CD8-positive, alpha-beta memory T cell (primary cell): Measurements from ENCODE around the gene PNRC2. TPM values are rescaled to one million over a fixed set of nuclear protein-coding genes. Genes with fewer than 3 reads are reported as not detected.
A peak's percentile ranks its signal among the peaks of the same experiment; 100 is the strongest.
"Not testable (repeated sequence)": the region's sequence is repeated elsewhere in the genome, so short reads cannot be mapped to it uniquely, and the experiment has no call there.

Experiments used
- CTCF ChIA-PET: fragments of 350-600 bp; sonication (Branson Sonifier 250); formaldehyde crosslinking; loops from one replicate; lab custom pipeline; 2021; ENCODE audit warnings: antibody characterized with exemption; lab: Charles Lee
- POLR2A ChIA-PET: fragments of 350-600 bp; sonication (Branson Sonifier 250); formaldehyde crosslinking; loops from one replicate; lab custom pipeline; 2021; ENCODE audit warnings: antibody characterized with exemption; lab: Charles Lee
- DNase-seq, 5 donors: peaks; one replicate each; pipeline versions ENCODE4 v3.0.0 to v3.0.0-alpha.2; 2020 to 2022; ENCODE audit warnings: mixed read lengths in 1 of 5
- H3K27ac ChIP-seq: one replicate; pipeline ENCODE4 v1.7.0; 2013; ENCODE audit warnings: low read depth, mild to moderate bottlenecking, low read length, moderate library complexity
- H3K27me3 ChIP-seq: 2 replicates; pipeline ENCODE4 v1.7.0; 2013; ENCODE audit warnings: low read length, mild to moderate bottlenecking; ENCODE audit not compliant: insufficient read depth, poor library complexity, severe bottlenecking
- H3K36me3 ChIP-seq: 2 replicates; pipeline ENCODE4 v1.7.0; 2013; ENCODE audit warnings: mild to moderate bottlenecking, low read length, moderate library complexity; ENCODE audit not compliant: insufficient read depth
- H3K4me1 ChIP-seq: 2 replicates; pipeline ENCODE4 v1.7.0; 2013; ENCODE audit warnings: mild to moderate bottlenecking, low read length, moderate library complexity; ENCODE audit not compliant: insufficient read depth
- H3K4me3 ChIP-seq: 2 replicates; pipeline ENCODE4 v1.7.0; 2013; ENCODE audit warnings: mild to moderate bottlenecking, low read length
- H3K9me3 ChIP-seq: 2 replicates; pipeline ENCODE4 v1.7.0; 2013; ENCODE audit warnings: mild to moderate bottlenecking, low read length
- H3K27ac Mint-ChIP-seq, 8 donors: one replicate each; pipeline ENCODE4 v1.8.0; 2020 to 2021; ENCODE audit warnings: mixed read lengths in 8 of 8, mild to moderate bottlenecking in 6 of 8, inconsistent platforms in 3 of 8, moderate library complexity in 3 of 8
- H3K27me3 Mint-ChIP-seq, 2 donors: one replicate each; pipeline ENCODE4 v1.8.0; 2020 to 2021; ENCODE audit warnings: mixed read lengths in 2 of 2, mild to moderate bottlenecking in 1 of 2, moderate library complexity in 1 of 2
- H3K36me3 Mint-ChIP-seq, 3 donors: one replicate each; pipeline ENCODE4 v1.8.0; 2020 to 2021; ENCODE audit warnings: mixed read lengths in 3 of 3, inconsistent platforms in 1 of 3, mild to moderate bottlenecking in 1 of 3
- H3K4me1 Mint-ChIP-seq, 3 donors: one replicate each; pipeline ENCODE4 v1.8.0; 2020 to 2021; ENCODE audit warnings: mixed read lengths in 3 of 3, inconsistent platforms in 1 of 3, mild to moderate bottlenecking in 1 of 3
- H3K4me3 Mint-ChIP-seq, 7 donors: one replicate each; pipeline ENCODE4 v1.8.0; 2020 to 2021; ENCODE audit warnings: mixed read lengths in 7 of 7, mild to moderate bottlenecking in 6 of 7, moderate library complexity in 4 of 7, inconsistent platforms in 2 of 7
- H3K9me3 Mint-ChIP-seq, 5 donors: one replicate each; pipeline ENCODE4 v1.8.0; 2020 to 2022; ENCODE audit warnings: mixed read lengths in 5 of 5, mild to moderate bottlenecking in 3 of 5, moderate library complexity in 2 of 5, inconsistent platforms in 1 of 5
- polyA plus RNA-seq: library from polyadenylated mRNA; unstranded; fragments of 300-500 nt; fragmentation: Illumina TruSeq; gene quantifications from one replicate; pipeline ENCODE4 v1.2.3, GENCODE V29; 2021
- total RNA-seq, 2 experiments: library from RNA; stranded (reverse); gene quantifications; one replicate each; pipeline ENCODE4 v1.2.3, GENCODE V29; 2021

Gene PNRC2
- total and polyA plus RNA-seq, 3 experiments from 2014 or later: 123 to 157 (median 149) TPM

- H3K9me3 ChIP-seq: not testable (repeated sequence)
- peak overlapping the region; percentile 99 to 100 (median 100) for H3K27ac Mint-ChIP-seq
These were observed 1.4 kb upstream of the PNRC2 start for GRCh38 chr1:23958040-23958809.

GRCh38 chr1:23958810-23959460 is 693 bp upstream of the PNRC2 start:
- H3K27ac ChIP-seq: peak overlapping the region; percentile 99
- H3K4me3 ChIP-seq: peak overlapping the region; percentile 69
- H3K36me3 ChIP-seq: peaks cover 3% of the 10 kb centered on the region
- Mint-ChIP-seq H3K4me1 (peaks cover 48 to 60% (median 59%) of the 10 kb centered on the region in 3 donors), H3K27me3 (no peaks in the 10 kb centered on the region), H3K9me3 (no peaks in the 10 kb centered on the region), H3K27ac (peak overlapping the region; percentile 99 to 100 (median 100)), H3K4me3 (peak overlapping the region; percentile 99 to 100 (median 100)), H3K36me3 (peaks cover 0 to 44% (median 9%) of the 10 kb centered on the region in 3 donors)
- H3K4me1 ChIP-seq: peaks cover 39% of the 10 kb centered on the region
- ChIA-PET CTCF (interaction anchor here (0.6 to 1.9 kb wide), 4 partner anchors 14 to 534 kb away, joined by 3 to 5 read pairs (median 3); no protein-coding TSS in a partner anchor), POLR2A (interaction anchor here (0.5 to 3.2 kb wide), 7 partner anchors 17 to 615 kb away, joined by 3 to 34 read pairs (median 4); partner anchors contain the start of genes HNRNPR, PITHD1 and SRSF10)
- no peaks in the 10 kb centered on the region for H3K9me3 ChIP-seq
- DNase-seq: peak; percentile 86 to 95 (median 92)
- H3K27me3 ChIP-seq: no peaks in the 10 kb centered on the region

More at GRCh38 chr1:23958040-23958809, 1.4 kb upstream of the PNRC2 start:
- not testable (repeated sequence) for DNase-seq, H3K36me3 ChIP-seq, H3K27me3 Mint-ChIP-seq, H3K27me3 ChIP-seq, H3K9me3 Mint-ChIP-seq
- POLR2A ChIA-PET: interaction anchor here (0.5 to 3.2 kb wide), 4 partner anchors 18 to 116 kb away, joined by 3 to 34 read pairs (median 8); partner anchors contain the start of gene SRSF10
- Mint-ChIP-seq H3K36me3 (peaks cover 0 to 37% (median 9%) of the 10 kb centered on the region in 3 donors), H3K4me3 (peak overlapping the region; percentile 99 to 100 (median 100)), H3K4me1 (peaks cover 47 to 55% (median 52%) of the 10 kb centered on the region in 3 donors)
- CTCF ChIA-PET: interaction anchor here (0.7 to 0.9 kb wide), 3 partner anchors 13 to 535 kb away, joined by 3 read pairs; no protein-coding TSS in a partner anchor
- H3K27ac ChIP-seq: peak overlapping the region; percentile 99
- H3K4me3 ChIP-seq: peak overlapping the region; percentile 69
- peaks cover 39% of the 10 kb centered on the region for H3K4me1 ChIP-seq

- no peaks in the 10 kb centered on the region for H3K27me3 ChIP-seq
- Mint-ChIP-seq H3K4me1 (peaks cover 50 to 64% (median 63%) of the 10 kb centered on the region in 3 donors), H3K36me3 (peaks cover 0 to 59% (median 12%) of the 10 kb centered on the region in 3 donors), H3K27me3 (no peaks in the 10 kb centered on the region), H3K27ac (peak overlapping the region; percentile 99 to 100 (median 100)), H3K4me3 (peak overlapping the region; percentile 99 to 100 (median 100)), H3K9me3 (no peaks in the 10 kb centered on the region)
- peak overlapping the region; percentile 99 for H3K27ac ChIP-seq
- H3K4me1 ChIP-seq: peaks cover 41% of the 10 kb centered on the region
- peak overlapping the region; percentile 69 for H3K4me3 ChIP-seq
- POLR2A ChIA-PET: interaction anchor here (0.6 to 3.2 kb wide), 9 partner anchors 9 to 1580 kb away, joined by 3 to 34 read pairs (median 6); partner anchors contain the start of genes GALE and SRSF10
- no peaks in the 10 kb centered on the region for H3K9me3 ChIP-seq
- H3K36me3 ChIP-seq: peaks cover 12% of the 10 kb centered on the region
- no peak for DNase-seq
- CTCF ChIA-PET: interaction anchor here (1.1 to 1.9 kb wide), 3 partner anchors 15 to 20 kb away, joined by 3 to 5 read pairs (median 4); partner anchors contain the start of gene SRSF10
These were observed 828 bp downstream of the PNRC2 start for GRCh38 chr1:23960291-23961020.

GRCh38 chr1:23963617-23964234 is 4.1 kb downstream of the PNRC2 start:
- Mint-ChIP-seq H3K27me3 (no peaks in the 10 kb centered on the region), H3K36me3 (peaks cover 0 to 85% (median 20%) of the 10 kb centered on the region in 3 donors), H3K4me1 (peaks cover 45 to 82% (median 73%) of the 10 kb centered on the region in 3 donors), H3K9me3 (no peaks in the 10 kb centered on the region), H3K27ac (peak overlapping the region; percentile 6 to 85 (median 66)), H3K4me3 (no peak overlapping the region)
- H3K27ac ChIP-seq: no peak overlapping the region
- ChIA-PET POLR2A (interaction anchor here (0.6 to 1.0 kb wide), 2 partner anchors 8 to 77 kb away, joined by 3 to 5 read pairs; no protein-coding TSS in a partner anchor), CTCF (no interaction called here)
- H3K27me3 ChIP-seq: no peaks in the 10 kb centered on the region
- H3K36me3 ChIP-seq: peaks cover 24% of the 10 kb centered on the region
- H3K9me3 ChIP-seq: no peaks in the 10 kb centered on the region
- no peak for DNase-seq
- H3K4me1 ChIP-seq: peaks cover 29% of the 10 kb centered on the region
- no peak overlapping the region for H3K4me3 ChIP-seq

GRCh38 chr1:23964235-23964668 is 4.6 kb downstream of the PNRC2 start:
- H3K36me3 Mint-ChIP-seq: peaks cover 0 to 86% (median 20%) of the 10 kb centered on the region in 3 donors
- POLR2A ChIA-PET: interaction anchor here (1.0 kb wide), 1 partner anchor 8 kb away, joined by 3 read pairs; no protein-coding TSS in a partner anchor
- peaks cover 43 to 80% (median 69%) of the 10 kb centered on the region in 3 donors for H3K4me1 Mint-ChIP-seq

GRCh38 chr1:23964790-23965740 is 5.4 kb downstream of the PNRC2 start:
- Histone ChIP-seq H3K36me3 (peaks cover 24% of the 10 kb centered on the region), H3K27me3 (no peaks in the 10 kb centered on the region), H3K4me1 (peaks cover 29% of the 10 kb centered on the region), H3K9me3 (no peaks in the 10 kb centered on the region), H3K4me3 (no peak overlapping the region), H3K27ac (no peak overlapping the region)
- Mint-ChIP-seq H3K4me1 (peaks cover 40 to 79% (median 75%) of the 10 kb centered on the region in 3 donors), H3K4me3 (peak overlapping the region in 1 of 7 donors; percentile 37), H3K9me3 (no peaks in the 10 kb centered on the region), H3K27ac (peak overlapping the region; percentile 6 to 85 (median 71)), H3K36me3 (peaks cover 0 to 87% (median 23%) of the 10 kb centered on the region in 3 donors), H3K27me3 (no peaks in the 10 kb centered on the region)
- POLR2A ChIA-PET: no interaction called here
- CTCF ChIA-PET: no interaction called here
- no peak for DNase-seq

More at GRCh38 chr1:23964235-23964668, 4.6 kb downstream of the PNRC2 start:
- Histone ChIP-seq H3K4me1 (peaks cover 29% of the 10 kb centered on the region), H3K4me3 (no peak overlapping the region), H3K27me3 (no peaks in the 10 kb centered on the region), H3K27ac (no peak overlapping the region), H3K9me3 (no peaks in the 10 kb centered on the region), H3K36me3 (peaks cover 24% of the 10 kb centered on the region)
- Mint-ChIP-seq H3K27ac (peak overlapping the region in 7 of 8 donors; percentile 6 to 85 (median 74)), H3K9me3 (no peaks in the 10 kb centered on the region), H3K4me3 (peak overlapping the region in 1 of 7 donors; percentile 37), H3K27me3 (no peaks in the 10 kb centered on the region)
- no peak for DNase-seq
- CTCF ChIA-PET: no interaction called here
